ENCODE results near the gene USP12.
"Not testable (repeated sequence)": the region's sequence is repeated elsewhere in the genome, so short reads cannot be mapped to it uniquely, and the experiment has no call there.

USP12 gene

DNA sequence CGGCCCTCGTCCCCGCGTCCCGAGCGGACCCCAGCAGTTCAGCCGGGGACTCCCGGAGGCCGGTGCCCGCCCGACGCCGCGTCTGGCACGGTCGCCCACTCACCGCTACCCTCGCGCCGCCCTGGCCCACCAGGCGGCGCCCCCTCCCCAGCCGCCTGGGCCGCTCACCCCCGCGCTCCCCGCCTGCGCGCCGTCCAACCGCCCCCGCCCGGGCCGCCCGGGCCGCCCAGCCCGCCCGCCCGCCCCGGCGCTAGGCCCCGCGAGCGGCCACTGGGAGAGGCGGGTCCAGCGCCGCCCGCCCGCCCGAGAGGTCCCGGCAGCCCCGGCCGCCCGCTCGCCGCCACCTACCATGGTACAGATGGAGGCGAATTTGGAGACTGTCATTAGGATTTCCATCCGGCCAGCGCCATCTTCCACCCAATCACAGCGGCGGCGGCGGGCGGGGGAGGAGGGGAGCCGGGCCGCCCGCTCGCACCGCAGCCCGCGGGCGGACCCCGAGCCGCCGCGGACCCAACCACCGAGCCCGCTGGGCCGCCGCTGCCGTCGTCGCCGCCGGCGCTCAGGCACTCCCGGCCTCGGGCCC is at the start of gene USP12:
Gene USP12 (minus strand): TSS at position 568 of the 583 bp plus-strand sequence. CDS start 172 bp downstream, at position 396.
- no peak for DNase-seq

DNA sequence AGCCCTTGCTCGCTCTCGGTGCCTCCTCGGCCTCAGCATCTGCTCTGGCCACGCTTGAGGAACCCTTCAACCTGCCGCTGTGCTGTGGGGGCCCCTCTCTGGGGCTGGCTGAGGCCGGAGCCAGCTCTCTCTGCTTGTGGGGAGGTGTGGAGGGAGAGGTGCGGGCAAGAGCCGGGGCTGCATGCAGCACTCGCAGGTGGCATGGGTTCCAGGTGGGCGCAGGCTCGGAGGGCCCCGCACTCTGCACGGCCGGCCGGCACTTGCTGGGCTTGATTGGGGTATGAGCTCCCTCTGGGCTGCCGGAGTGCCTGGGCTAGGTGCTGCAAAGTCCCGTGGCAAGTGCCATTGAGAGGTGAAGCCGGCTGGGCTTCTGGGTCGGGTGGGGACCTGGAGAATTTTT is 48.0 kb upstream of the USP12 start:
- no peak for DNase-seq

GRCh38 chr13:27218861-27219260 is 47.2 kb upstream of the USP12 start:
- DNase-seq, result not testable (repeated sequence)

DNA sequence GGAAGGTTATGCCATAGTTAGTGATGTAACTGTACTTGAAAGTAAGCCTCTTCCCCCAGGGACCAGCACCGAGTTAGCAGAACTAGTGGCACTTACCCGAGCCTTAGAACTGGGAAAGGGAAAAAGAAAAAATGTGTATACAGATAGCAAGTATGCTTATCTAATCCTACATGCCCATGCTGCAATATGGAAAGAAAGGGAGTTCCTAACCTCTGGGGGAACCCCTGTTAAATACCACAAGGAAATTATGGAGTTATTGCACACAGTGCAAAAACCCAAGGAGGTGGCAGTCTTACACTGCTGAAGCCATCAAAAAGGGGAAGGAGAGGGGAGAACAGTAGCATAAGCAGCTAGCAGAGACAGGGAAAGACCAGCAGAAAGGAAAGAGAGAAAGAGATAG is 46.2 kb upstream of the USP12 start:
- DNase-seq, result not testable (repeated sequence)

GRCh38 chr13:27213386-27213785 is 41.8 kb upstream of the USP12 start:
- not testable (repeated sequence) for DNase-seq

DNA sequence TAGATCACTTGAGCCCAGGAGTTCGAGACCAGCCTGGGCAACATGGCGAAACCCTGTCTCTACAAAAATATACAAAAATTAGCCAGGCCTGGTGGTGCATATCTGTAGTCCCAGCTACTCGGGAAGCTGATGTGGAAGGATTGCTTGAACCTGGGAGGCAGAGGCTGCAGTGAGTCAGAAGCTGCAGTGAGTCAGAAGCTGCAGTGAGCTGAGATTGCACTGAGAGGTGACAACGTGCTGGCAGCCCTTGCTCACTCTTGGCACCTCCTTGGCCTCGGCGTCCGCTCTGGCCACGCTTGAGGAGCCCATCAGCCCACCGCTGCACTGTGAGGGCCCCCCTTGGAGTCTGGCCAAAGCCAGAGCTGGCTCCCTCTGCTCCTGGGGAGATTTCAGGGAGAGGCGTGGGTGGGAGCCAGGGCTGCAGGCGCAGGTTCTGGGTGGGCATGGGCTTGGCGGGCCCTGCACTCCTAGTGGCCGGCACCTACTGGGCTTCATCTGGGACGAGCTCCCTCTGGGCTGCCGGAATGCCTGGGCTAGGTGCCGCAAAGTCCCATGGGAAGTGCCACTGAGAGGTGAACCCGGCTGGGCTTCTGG is 40.3 kb upstream of the USP12 start:
- DNase-seq, result no peak

GRCh38 chr13:27211271-27211670 is 39.7 kb upstream of the USP12 start:
- DNase-seq, result no peak

DNA sequence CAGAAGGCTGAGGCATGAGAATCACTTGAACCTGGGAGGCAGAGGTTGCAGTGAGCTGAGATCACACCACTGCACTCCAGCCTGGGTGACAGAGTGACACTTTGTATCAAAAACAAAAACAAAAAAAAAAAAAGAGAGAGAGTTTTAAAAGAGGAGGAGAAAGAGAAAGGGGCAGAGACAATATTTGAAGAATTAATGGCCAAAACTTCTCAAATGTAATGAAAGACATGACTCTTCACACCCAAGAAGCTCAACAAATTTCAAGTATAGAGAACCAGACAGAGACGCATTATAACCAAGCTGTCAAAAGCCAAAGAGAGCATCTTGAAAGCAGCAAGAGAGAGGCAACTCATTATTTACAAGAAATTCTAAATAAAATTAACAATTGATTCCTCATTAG is 36.9 kb upstream of the USP12 start:
- no peak for DNase-seq

DNA sequence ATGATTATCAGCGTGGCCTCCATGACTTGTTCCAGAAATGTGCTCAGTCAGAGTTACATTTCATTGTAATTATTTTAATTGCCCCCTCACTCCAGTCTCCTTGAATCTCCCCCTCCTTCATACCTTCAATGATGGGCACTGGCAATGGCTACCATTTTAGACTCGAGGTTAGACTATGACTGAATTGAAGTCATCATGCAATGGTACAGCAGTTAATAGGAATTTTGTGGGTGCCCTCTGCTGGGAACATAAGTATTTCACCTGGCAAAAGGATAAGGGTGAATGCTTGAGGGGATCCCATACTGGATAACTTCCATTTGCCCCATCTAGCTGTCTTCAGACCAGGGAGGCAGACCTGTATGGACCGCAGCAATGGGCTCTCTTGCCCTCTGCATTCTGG is 32.2 kb upstream of the USP12 start:
- no peak for DNase-seq

- no peak for DNase-seq
These were observed 31.6 kb upstream of the USP12 start for GRCh38 chr13:27203186-27203585.

DNA sequence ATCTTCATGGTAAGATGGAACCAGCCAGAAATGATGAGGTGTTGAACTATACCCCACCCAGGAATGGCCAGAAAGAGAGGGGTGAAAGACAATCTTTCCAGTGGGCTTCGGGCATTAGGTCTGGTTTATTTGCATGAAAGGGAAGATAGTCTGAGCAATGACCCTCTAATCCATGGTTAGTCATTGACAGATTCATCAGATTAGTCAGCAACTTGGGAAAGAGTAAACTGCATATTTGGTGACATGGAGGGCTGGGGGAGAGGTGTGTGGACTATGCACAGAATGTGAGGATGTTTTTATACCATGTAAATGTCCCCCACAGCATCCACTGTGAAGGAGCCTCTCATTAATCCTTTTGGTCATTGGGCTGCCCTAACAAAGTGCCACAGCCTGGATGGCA is 30.1 kb upstream of the USP12 start:
- no peak for DNase-seq

GRCh38 chr13:27200413-27201070 is 28.9 kb upstream of the USP12 start:
- DNase-seq, result no peak

GRCh38 chr13:27199696-27200095 is 28.1 kb upstream of the USP12 start:
- DNase-seq, result no peak

- no peak for DNase-seq
These were observed 27.6 kb upstream of the USP12 start for GRCh38 chr13:27199211-27199610.

DNA sequence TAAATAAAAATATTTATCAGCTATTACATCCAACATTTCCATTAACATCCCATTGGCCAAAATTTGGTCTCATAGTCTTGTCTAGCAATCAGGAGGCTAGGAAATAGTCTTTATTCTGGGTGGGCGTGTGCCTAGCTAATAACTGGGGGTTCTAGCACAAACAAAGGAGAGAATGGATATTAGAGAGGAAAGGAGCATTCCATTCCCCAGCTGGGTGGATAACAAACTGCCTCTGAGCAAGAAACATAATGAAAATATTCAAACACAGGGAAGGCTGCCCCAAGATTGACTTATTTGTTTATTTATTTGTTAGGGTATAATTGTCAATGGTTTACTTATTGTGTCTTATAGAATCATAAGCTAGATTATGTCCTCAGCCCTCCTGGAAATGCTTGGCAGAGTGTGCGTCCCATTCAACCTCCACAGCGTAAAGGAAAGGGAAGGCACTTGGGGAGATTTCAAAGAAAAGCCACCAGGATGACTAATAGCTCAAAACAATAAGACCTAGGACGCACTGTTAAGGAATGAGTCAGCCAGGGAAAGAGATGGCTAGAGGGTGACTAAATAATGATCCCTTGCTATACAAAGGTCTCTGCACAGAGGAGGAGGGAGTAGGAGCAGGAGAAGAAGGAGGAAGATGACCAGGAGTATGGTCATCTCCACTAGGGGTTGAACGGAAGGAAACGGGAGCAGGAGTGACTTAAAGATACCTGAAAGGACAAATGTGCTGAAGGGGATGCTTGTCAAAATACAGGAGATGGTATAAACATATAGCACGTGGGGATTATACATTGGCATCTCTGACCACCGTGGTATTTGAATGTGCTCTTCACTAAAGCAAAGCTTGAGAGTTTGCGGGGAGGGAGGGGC is 23.5 kb upstream of the USP12 start:
- DNase-seq, result no peak

GRCh38 chr13:27194209-27194608 is 22.6 kb upstream of the USP12 start:
- no peak for DNase-seq

DNA sequence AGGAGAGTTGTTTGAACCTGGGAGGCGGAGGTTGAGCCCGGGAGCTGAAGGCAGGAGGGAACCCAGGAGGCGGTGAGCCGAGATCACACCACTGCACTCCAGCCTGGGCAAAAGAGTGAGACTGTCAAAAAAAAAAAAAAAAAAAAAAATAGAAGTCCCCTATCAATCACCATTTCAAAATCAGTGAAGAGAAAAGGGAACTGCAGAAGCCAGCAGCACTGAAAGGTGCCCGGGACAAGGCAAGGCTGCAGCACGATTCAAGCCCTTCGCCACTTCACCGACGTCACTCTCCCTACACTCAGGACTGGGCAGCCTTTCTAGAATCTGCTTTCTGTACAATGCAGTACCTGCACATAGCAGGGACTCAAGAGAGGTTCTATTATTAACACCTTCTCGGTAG is 21.9 kb upstream of the USP12 start:
- DNase-seq, result no peak

- no peak for DNase-seq
These were observed 21.4 kb upstream of the USP12 start for GRCh38 chr13:27192973-27193372.

GRCh38 chr13:27192367-27192766 is 20.8 kb upstream of the USP12 start:
- not testable (repeated sequence) for DNase-seq

DNA sequence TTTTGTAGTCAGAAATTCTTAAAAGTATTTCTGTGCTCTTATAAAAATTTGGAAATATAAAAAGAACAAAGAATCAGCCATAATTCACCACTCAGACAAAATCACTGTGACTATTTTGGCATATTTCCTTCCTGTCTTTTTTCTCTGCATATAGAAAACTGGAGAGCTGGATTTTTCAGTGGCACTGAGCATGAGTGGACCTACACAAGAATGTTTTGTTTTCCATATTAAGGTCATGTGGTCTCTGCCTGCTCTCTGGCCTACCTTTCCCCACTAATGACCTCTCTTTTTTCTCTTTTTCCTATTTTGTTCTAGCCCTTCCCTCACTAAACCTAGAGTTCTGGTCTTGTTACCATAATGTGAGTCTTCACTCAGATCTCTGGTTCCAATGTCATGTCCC is 17.6 kb upstream of the USP12 start:
- no peak for DNase-seq

- DNase-seq, result no peak
These were observed 16.6 kb upstream of the USP12 start for GRCh38 chr13:27188239-27188638.

- DNase-seq, result no peak
These were observed 14.7 kb upstream of the USP12 start for GRCh38 chr13:27186295-27186694.

- DNase-seq, result no peak
These were observed 12.0 kb upstream of the USP12 start for GRCh38 chr13:27183561-27184147.

Measured in NCI-H510A treated with DMSO at 0.1 percent for 48 hours (cell line).